Mesendoderm (in vitro differentiated cells): Measurements from ENCODE around the gene RPS23.
A peak's percentile ranks its signal among the peaks of the same experiment; 100 is the strongest.
"Not testable (repeated sequence)": the region's sequence is repeated elsewhere in the genome, so short reads cannot be mapped to it uniquely, and the experiment has no call there.

ENCODE experiments used
- DNase-seq: peaks from one replicate; pipeline ENCODE4 v3.0.0; 2013
- H2AK5ac ChIP-seq: 2 replicates; pipeline ENCODE4 v1.6.1; 2013; ENCODE audit warnings: low read length, inconsistent platforms
- H2BK120ac ChIP-seq: 2 replicates; pipeline ENCODE4 v1.6.1; 2013; ENCODE audit warnings: low read depth, mild to moderate bottlenecking, low read length, moderate library complexity, mixed read lengths
- H2BK15ac ChIP-seq: replicated peaks from 2 replicates; pipeline ENCODE4 v1.6.1; 2013; ENCODE audit warnings: low read depth, mild to moderate bottlenecking, moderate library complexity
- H2BK5ac ChIP-seq: 2 replicates; pipeline ENCODE4 v1.6.1; 2013; ENCODE audit warnings: low read length, inconsistent platforms
- H3K18ac ChIP-seq: 2 replicates; pipeline ENCODE4 v1.6.1; 2013; ENCODE audit warnings: mild to moderate bottlenecking, low read length, mixed read lengths
- H3K23ac ChIP-seq: one replicate; pipeline ENCODE4 v1.6.1; 2013; ENCODE audit warnings: low read length
- H3K27ac ChIP-seq: 2 replicates; pipeline ENCODE4 v1.5.1; 2013; ENCODE audit warnings: low read depth, mild to moderate bottlenecking, inconsistent platforms, low read length, moderate library complexity
- H3K27me3 ChIP-seq: 2 replicates; pipeline ENCODE4 v1.6.1; 2013; ENCODE audit warnings: low read length, control low read depth, mild to moderate bottlenecking, inconsistent platforms; ENCODE audit not compliant: insufficient read depth, poor library complexity
- H3K36me3 ChIP-seq: 2 replicates; pipeline ENCODE4 v1.6.1; 2013; ENCODE audit warnings: low read length, inconsistent platforms; ENCODE audit not compliant: control insufficient read depth, insufficient read depth
- H3K4ac ChIP-seq: one replicate; pipeline ENCODE4 v1.6.1; 2013; ENCODE audit warnings: low read depth, mild to moderate bottlenecking, low read length, moderate library complexity
- H3K4me1 ChIP-seq: 2 replicates; pipeline ENCODE4 v1.6.1; 2013; ENCODE audit warnings: low read depth, low read length, inconsistent platforms; ENCODE audit not compliant: control insufficient read depth
- H3K4me2 ChIP-seq: 2 replicates; pipeline ENCODE4 v1.6.1; 2013; ENCODE audit warnings: low read length
- H3K4me3 ChIP-seq: 2 replicates; pipeline ENCODE4 v1.5.1; 2013; ENCODE audit warnings: mild to moderate bottlenecking, low read length
- H3K56ac ChIP-seq: one replicate; pipeline ENCODE4 v1.6.1; 2013; ENCODE audit warnings: low read length
- H3K79me1 ChIP-seq: 2 replicates; pipeline ENCODE4 v1.6.1; 2013; ENCODE audit warnings: low read length, inconsistent platforms
- H3K79me2 ChIP-seq: 2 replicates; pipeline ENCODE4 v1.6.1; 2013; ENCODE audit warnings: mild to moderate bottlenecking, low read length; ENCODE audit not compliant: control insufficient read depth, insufficient read depth
- H3K9ac ChIP-seq: 2 replicates; pipeline ENCODE4 v1.6.1; 2013; ENCODE audit warnings: low read length, inconsistent platforms
- H4K5ac ChIP-seq: one replicate; pipeline ENCODE4 v1.6.1; 2013; ENCODE audit warnings: low read length
- H4K8ac ChIP-seq: one replicate; pipeline ENCODE4 v1.6.1; 2013; ENCODE audit warnings: low read depth, mild to moderate bottlenecking, control low read depth, low read length, moderate library complexity
- WGBS: extraction: QIAGEN DNeasy Blood & Tissue Kit; methylation state at CpG from one replicate; pipeline ENCODE4 v1.1.7; 2013; ENCODE audit warnings: low lambda C conversion rate, missing lambda C conversion rate; ENCODE audit not compliant: insufficient coverage; ENCODE audit errors: extremely low coverage; 5-methylcytosine and 5-hydroxymethylcytosine counted together

Gene RPS23

GRCh38 chr5:82269363-82269762 is 8.8 kb downstream of the RPS23 start:
- not testable (repeated sequence) for H3K4me3 ChIP-seq, H3K23ac ChIP-seq, H3K27me3 ChIP-seq, H2BK120ac ChIP-seq, H3K4me1 ChIP-seq, H3K4ac ChIP-seq, H3K27ac ChIP-seq, H3K9ac ChIP-seq, H4K8ac ChIP-seq, H2BK15ac ChIP-seq, H3K18ac ChIP-seq, H3K56ac ChIP-seq, H3K79me2 ChIP-seq, H3K4me2 ChIP-seq, H3K79me1 ChIP-seq, H2AK5ac ChIP-seq, H4K5ac ChIP-seq, DNase-seq, H3K36me3 ChIP-seq, H2BK5ac ChIP-seq
- WGBS: no CpG with 5 or more reads among the region's 2 CpGs

DNA sequence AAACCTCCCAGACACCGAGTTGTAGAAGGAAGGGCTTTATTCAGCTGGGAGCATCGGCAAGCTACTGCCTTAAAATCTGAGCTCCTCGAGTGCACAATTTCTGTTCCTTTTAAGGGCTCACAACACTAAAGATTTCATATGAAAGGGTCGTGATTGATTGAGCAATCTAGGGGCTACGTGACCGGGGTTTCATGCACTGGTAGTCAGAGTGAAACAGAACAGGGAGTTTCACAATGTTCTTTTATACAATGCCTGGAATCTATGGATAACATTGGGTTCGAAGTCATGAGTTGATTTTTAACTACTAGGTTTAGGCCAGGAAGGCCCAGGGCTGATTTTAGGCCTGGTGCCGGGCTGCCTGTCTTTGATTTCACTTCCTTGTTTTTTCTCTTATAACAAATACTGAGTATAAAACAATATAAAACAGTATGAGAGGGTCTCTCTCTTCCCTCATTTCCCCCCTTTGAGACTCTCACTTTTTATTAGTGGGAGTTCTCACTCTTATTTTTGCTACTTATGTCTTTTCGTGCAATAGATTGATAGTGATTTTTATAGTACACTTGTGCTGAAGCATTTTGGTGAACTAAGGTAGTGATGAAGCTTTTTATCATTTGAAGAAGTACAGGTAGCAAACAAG is 10.7 kb downstream of the RPS23 start:
- not testable (repeated sequence) for H3K4me2 ChIP-seq, H2BK15ac ChIP-seq, H3K4ac ChIP-seq, DNase-seq, H3K9ac ChIP-seq, H3K23ac ChIP-seq, H3K4me1 ChIP-seq, H3K79me1 ChIP-seq, H2BK5ac ChIP-seq, H3K27me3 ChIP-seq, H3K36me3 ChIP-seq, H3K4me3 ChIP-seq, H4K5ac ChIP-seq, H4K8ac ChIP-seq, H3K27ac ChIP-seq, H3K79me2 ChIP-seq, H2BK120ac ChIP-seq, H3K56ac ChIP-seq, H2AK5ac ChIP-seq, H3K18ac ChIP-seq
- no CpG with 5 or more reads among the region's 9 CpGs for WGBS

DNA sequence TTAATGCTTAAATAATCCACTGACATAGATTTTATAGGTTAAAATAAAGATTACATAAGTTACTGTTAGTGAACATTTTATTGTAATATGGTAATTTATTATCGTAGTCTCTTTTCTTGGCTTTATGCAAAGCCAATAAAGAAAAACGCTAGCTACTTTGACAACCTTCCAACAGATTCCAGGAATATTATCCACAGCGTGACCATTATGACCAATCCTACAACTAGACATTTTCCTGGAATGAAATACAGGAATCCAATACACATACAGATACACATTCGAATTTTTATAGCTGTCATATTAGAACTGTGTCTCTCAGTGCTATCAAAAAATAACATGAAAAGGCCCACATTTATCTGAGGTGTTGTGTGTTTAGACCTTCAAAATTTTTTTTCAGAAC is 13.1 kb downstream of the RPS23 start:
- no peaks in the 10 kb centered on the region for H3K36me3 ChIP-seq
- no peak overlapping the region for H2AK5ac ChIP-seq
- 100% methylated on average over 1 of the region's 4 CpGs for WGBS

GRCh38 chr5:82259172-82259800 is 18.9 kb downstream of the RPS23 start:
- no CpG with 5 or more reads among the region's 3 CpGs for WGBS
- peak; percentile 39 for DNase-seq
- H2BK120ac ChIP-seq: no peak overlapping the region
- H4K8ac ChIP-seq: no peak overlapping the region
- H3K4me1 ChIP-seq: no peaks in the 10 kb centered on the region
- no peaks in the 10 kb centered on the region for H3K36me3 ChIP-seq
- H3K79me1 ChIP-seq: no peaks in the 10 kb centered on the region
- no peak overlapping the region for H3K4ac ChIP-seq
- no peak overlapping the region for H3K4me3 ChIP-seq
- H3K27ac ChIP-seq: no peak overlapping the region
- no peak overlapping the region for H3K23ac ChIP-seq
- no peak overlapping the region for H4K5ac ChIP-seq
- no peaks in the 10 kb centered on the region for H3K79me2 ChIP-seq
- no peak overlapping the region for H3K4me2 ChIP-seq
- no peak overlapping the region for H3K18ac ChIP-seq
- no peak overlapping the region for H2AK5ac ChIP-seq
- H3K56ac ChIP-seq: no peak overlapping the region
- H2BK15ac ChIP-seq: no peak overlapping the region
- H2BK5ac ChIP-seq: no peak overlapping the region
- no peak overlapping the region for H3K9ac ChIP-seq
- no peaks in the 10 kb centered on the region for H3K27me3 ChIP-seq

More for the DNA sequence above, 13.1 kb downstream of the RPS23 start:
- H3K4ac ChIP-seq: no peak overlapping the region
- no peaks in the 10 kb centered on the region for H3K79me2 ChIP-seq
- H2BK15ac ChIP-seq: no peak overlapping the region
- H4K8ac ChIP-seq: no peak overlapping the region
- H3K27me3 ChIP-seq: no peaks in the 10 kb centered on the region
- no peak overlapping the region for H3K4me3 ChIP-seq
- H3K27ac ChIP-seq: no peak overlapping the region
- H3K4me2 ChIP-seq: no peak overlapping the region
- no peak overlapping the region for H2BK5ac ChIP-seq
- no peak overlapping the region for H4K5ac ChIP-seq
- H3K4me1 ChIP-seq: no peaks in the 10 kb centered on the region
- H3K9ac ChIP-seq: no peak overlapping the region
- DNase-seq: no peak
- H3K79me1 ChIP-seq: no peaks in the 10 kb centered on the region
- H2BK120ac ChIP-seq: no peak overlapping the region
- no peak overlapping the region for H3K23ac ChIP-seq
- no peak overlapping the region for H3K56ac ChIP-seq
- no peak overlapping the region for H3K18ac ChIP-seq

DNA sequence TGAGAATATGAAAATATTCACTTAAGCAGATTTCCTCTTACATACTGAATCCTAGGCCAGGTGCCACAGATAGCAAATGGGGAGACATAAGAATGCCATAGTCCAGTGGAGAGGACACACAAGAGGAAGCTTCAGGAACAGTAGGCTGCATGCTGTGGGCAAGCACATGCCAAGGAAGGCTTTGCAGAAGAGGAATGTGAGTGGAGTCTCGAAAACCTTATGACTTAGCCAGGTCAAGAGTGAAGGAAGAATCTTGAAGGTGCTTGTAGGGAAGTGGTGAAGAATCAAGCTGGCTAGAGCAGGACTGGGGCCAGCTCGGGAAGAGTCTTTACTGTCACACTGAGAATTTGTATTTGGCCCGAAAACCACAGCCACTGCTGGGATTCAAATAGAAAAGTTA is 20.4 kb downstream of the RPS23 start:
- Histone ChIP-seq H3K79me1 (no peaks in the 10 kb centered on the region), H3K27ac (no peak overlapping the region), H3K9ac (no peak overlapping the region), H3K56ac (no peak overlapping the region), H4K5ac (no peak overlapping the region), H2BK15ac (no peak overlapping the region), H3K4ac (no peak overlapping the region), H3K23ac (no peak overlapping the region), H2BK120ac (no peak overlapping the region), H4K8ac (no peak overlapping the region), H3K79me2 (no peaks in the 10 kb centered on the region), H3K4me2 (no peak overlapping the region), H2AK5ac (no peak overlapping the region), H3K27me3 (no peaks in the 10 kb centered on the region), H3K4me1 (no peaks in the 10 kb centered on the region), H3K36me3 (no peaks in the 10 kb centered on the region), H3K18ac (no peak overlapping the region), H2BK5ac (no peak overlapping the region), H3K4me3 (no peak overlapping the region)
- peak; percentile 45 for DNase-seq
- WGBS: no CpG with 5 or more reads among the region's 3 CpGs

GRCh38 chr5:82257247-82257646 is 20.9 kb downstream of the RPS23 start:
- Histone ChIP-seq H3K4ac (no peak overlapping the region), H2BK5ac (no peak overlapping the region), H3K4me1 (no peaks in the 10 kb centered on the region), H3K4me2 (no peak overlapping the region), H4K5ac (no peak overlapping the region), H3K79me1 (no peaks in the 10 kb centered on the region), H3K9ac (no peak overlapping the region), H3K79me2 (no peaks in the 10 kb centered on the region), H2BK15ac (no peak overlapping the region), H3K36me3 (no peaks in the 10 kb centered on the region), H3K27me3 (no peaks in the 10 kb centered on the region), H3K27ac (no peak overlapping the region), H4K8ac (no peak overlapping the region), H3K4me3 (no peak overlapping the region), H2BK120ac (no peak overlapping the region), H3K56ac (no peak overlapping the region), H3K18ac (no peak overlapping the region), H3K23ac (no peak overlapping the region), H2AK5ac (no peak overlapping the region)
- peak; percentile 45 for DNase-seq
- WGBS: no CpG with 5 or more reads among the region's 2 CpGs
